ENCODE results near the gene S100A2.
"Not testable (repeated sequence)": the region's sequence is repeated elsewhere in the genome, so short reads cannot be mapped to it uniquely, and the experiment has no call there.

S100A2 gene

DNA sequence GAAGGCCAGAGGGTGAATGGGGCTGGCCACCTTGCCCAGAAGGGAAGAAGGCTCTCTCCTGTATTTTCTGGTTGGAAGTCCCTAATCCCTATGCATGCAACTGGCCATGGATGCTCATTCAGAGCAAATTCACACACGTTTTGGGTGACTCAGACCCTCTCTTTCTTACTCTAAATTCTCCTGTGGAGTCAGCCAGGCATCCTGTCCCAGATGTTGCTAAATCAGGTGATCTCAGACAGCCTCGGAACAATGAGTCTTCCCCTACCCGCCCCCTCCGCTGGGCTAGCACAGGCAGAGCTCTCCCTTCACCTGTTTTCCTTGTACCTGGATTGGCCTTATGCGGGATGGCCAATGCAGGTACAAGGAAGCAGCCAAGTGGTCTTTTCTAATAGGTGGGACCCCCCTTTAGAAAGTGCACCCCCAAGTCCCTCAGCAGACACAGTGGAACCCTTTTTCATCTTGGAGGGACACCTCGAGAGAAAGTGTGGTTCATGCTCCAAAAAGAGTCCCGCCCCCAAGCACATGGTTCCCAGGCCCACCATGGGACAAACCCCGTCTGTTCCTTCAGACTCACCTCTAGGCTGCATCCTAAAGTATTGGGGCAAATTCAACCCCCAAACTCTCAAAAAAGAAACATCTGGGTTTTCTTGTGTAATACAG lies 38.5 kb downstream of the S100A2 start:
- DNase-seq = no peak

DNA sequence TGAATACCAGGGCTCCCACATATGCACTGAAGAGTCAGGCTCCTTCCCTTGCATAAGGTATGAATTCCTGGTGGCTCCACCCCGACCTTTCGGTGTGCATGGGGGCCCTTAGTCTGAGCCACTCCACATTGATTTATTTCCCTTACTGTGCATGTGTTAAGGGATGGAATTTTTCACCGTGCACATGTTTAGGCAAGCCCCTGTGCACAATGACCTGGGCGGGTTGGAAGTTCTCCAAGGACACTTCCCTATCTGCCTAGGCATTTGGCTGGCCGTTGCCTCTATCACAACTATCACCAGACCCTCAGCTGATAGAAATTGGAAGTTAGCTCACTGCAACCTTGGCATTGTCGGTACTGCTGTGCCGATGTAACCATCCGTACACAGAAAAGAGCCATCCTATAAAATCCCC lies 39.5 kb downstream of the S100A2 start:
- DNase-seq = no peak

DNA sequence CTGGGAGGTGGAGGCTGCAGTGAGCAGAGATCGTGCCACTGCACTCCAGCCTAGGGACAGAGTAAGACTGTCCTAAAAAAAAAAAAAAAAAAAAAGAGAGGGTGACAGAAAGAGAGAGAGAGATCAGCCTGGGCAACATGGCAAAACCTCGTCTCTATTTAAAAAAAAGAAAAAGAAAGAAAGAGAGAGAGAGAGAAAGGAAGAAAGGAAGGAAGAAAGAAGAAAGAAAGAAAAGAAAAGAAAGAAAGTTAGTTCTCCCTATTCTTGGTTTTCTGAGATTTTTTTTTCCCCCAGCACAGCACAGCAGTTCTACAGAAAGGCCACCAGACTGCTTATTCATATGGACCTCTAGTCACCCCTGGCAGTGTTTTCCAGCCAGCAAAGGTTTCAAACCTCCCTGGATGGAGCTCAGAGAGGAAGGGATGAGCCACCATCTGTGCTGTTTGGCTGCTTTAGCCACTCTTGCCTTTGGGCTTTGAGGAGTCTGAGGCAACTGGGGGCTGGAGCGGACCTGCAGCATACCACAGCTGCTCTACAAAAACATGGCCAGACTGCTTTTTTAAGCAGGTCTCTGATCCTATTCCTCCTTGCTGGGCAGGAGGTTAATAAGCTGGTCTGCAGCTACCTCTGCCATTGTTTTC lies 40.4 kb downstream of the S100A2 start:
- DNase-seq = no peak

DNA sequence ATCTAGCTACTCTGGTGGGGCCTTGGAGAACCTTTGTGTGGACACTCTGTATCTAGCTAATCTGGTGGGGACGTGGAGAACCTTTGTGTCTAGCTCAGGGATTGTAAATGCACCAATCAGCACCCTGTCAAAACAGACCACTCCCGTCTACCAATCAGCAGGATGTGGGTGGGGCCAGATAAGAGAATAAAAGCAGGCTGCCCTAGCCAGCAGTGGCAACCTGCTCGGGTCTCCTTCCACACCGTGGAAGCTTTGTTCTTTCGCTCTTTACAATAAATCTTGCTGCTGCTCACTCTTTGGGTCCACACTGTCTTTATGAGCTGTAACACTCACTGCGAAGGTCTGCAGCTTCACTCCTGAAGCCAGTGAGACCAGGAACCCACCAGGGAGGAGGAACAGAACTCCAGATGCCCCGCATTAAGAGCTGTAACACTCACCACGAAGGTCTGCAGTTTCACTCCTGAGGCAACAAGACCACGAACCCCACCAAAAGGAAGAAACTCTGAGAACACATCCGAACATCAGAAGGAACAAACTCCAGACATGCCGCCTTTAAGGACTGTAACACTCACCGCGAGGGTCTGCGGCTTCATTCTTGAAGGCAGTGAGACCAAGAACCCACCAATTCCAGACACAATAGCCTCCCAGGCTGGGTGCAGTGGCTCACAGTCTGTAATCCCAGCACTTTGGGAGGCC lies 43.1 kb downstream of the S100A2 start:
- not testable (repeated sequence) for DNase-seq

DNA sequence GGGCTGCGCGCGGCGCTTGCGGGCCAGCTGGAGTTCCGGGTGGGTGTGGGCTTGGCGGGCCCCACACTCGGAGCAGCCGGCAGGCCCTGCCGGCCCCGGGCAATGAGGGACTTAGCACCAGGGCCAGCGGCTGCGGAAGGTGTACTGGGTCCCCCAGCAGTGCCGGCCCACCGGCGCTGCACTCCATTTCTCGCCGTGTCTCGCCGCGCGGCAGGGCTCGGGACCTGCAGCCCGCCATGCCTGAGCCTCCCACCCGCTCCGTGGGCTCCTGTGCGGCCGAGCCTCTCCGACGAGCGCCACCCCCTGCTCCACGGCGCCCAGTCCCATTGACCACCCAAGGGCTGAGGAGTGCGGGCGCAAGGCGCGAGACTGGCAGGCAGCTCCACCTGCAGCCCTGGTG lies 43.8 kb downstream of the S100A2 start:
- not testable (repeated sequence) for DNase-seq

DNA sequence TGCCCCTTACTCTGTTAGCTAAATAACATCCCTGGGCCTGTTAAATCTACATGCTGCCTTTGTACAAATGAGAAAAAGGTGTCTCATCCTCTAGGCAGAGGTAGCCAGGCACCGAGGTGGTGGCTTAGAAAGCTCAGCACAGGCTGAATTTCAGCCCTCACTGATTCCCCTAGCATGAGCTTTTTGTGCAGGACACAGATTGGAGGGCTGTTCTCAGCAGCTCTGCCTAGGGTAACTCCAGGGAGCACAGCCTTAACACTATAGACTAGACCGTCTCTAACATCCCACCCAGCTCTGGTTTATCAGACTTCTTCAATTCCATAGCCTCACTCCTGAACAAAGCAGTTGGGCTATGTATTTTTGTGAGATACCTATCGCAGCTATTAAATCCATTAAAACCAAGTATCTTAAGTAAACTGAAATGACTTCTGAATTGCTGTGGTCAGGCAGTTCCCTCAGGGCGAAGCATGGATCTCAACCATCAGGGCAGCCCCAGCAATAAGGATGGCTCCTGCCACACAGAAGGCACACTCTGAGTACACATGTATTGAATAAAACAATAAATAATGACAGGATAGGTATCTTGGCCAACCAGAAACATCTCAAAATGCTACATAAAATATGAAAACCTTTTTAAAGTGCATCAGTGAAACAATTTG lies 44.7 kb downstream of the S100A2 start:
- no peak for DNase-seq

DNA sequence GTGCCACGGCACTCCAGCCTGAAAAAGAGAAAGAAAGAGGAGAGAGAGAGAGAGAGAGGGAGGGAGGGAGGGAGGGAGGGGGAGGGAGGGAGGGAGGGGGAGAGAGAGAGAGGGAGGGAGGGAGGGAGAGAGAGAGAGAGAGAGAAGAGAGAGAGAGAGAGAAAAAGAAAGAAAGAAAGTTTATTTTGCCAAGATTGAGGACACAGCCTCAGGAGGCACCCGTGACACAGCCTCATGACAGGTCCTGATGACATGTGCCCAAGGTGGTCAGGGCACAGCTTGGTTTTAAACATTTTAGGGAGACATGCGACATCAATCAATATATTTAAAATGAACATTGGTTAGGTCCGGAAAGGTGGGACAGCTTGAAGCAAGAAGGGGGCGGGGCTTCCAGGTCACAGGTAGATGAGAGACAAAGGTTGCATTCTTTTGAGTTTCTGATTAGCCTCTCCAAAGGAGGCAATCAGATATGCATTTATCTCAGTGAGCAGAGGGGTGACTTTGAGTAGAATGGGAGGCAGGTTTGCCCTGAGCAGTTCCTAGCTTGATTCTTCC lies 45.4 kb downstream of the S100A2 start:
- not testable (repeated sequence) for DNase-seq

DNA sequence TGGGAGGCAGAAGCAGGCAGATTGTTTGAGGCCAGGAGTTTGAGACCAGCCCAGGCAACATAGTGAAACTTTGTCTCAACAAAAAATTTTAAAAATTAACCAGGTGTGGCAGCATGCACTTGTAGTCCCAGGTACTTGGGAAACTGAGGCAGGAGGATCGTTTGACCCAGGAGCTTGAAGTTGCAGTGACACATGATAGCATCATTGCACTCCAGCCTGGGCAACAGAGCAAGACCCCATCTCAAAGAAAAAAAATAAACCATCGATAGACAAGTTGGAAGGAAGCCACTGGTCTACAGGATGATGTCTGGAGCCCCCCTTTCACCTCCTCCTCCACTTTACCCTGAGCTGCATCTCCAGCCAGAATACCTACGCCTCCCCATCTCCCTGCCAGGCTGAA lies 46.4 kb downstream of the S100A2 start:
- no peak for DNase-seq

DNA sequence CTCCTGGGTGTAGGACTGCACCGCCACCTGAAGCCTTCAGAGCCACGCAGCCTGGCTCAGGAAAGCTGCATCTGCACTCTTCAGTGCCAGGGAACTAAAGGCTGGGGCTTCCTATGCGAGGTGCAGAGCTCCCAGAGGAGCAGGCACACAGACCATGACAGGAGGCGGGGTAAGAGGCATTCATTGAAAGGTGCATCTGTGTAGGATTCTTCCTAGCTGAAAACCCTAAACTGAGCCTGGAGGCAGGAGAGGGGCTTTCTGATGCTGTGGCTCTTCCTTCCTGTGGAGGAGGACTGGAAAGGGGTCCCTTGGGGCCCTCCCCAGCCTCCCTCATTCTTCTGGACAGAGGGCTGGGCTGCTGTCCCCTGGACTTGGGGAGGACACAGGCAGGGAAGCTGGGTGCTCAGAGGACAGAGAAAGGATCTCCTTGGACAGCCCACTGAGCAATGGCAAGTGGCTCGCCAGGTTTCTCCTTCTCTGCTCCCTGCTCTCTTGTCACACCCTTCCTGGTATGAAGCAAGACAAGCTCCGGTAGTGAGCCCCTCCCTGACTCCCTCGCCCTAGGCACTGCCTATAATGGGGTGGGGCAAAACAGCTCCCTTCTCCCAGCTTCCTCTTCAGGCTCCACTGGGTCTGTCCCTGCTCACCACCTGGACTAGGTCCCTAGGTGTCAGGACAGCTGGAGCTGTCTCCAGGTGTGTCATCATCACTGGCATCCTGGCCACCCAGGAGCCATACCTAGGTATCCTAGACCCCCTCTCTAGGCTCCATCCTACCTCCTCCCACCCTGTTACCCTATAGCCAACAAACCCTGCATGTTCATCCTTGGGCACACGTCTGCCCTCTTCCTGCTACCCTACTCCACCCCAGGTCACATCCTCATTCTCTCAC lies 49.9 kb downstream of the S100A2 start:
- DNase-seq = no peak

DNA sequence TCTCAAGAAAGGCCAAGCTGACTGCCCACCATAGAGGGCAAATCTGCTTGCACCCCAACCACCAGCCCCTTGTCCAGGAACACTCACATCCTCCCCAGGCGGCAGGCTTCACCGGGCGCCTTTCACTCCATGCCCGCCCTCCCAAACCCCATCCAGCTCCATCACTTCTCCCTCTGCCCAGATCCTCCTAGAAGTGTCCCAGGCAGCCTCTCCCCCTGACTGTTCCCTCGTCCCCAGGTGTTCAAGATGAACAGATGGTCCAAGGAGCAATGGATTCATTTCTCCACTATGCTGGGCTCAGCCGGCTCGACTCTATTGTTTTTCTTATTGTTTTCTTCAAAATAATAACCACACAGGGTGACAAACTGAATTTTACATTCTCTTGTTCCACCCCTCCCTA lies 52.0 kb downstream of the S100A2 start:
- DNase-seq = no peak

DNA sequence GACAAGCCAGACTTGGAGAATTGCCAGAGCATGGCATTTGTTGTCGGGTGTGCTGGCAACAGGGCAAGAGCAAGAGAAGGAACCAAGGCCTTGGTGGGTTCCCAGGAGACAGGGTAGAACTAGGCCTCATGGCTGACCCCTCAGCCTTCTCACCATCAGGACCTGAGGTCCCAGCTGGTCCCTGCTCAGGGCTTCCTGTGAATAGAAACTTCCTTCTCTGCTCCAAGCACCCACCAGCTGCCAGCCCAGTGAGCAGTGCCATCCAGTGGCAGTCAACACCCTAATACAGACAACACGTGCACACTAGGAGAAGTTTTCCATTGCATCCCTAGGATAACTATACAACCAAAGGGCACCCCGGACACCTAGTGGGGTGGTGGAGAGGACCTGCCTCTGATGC lies 52.6 kb downstream of the S100A2 start:
- no peak for DNase-seq

All from SW 1271 (cell line).